HCT116 (cell line): ENCODE measurements around the gene ADAM10.

Source experiments
- CTCF ChIP-seq, 3 experiments: fragments of 200-600 bp in 1 of 3; sonication (generic) in 1 of 3; IDR thresholded peaks in 2 of 3; conservative IDR thresholded peaks in 1 of 3; 2 replicates each; pipeline ENCODE4 v1.5.1; 2012 to 2017; ENCODE audit warnings: low read depth in 2 of 3, low read length in 2 of 3, antibody characterized with exemption in 1 of 3, borderline replicate concordance in 1 of 3, control low read depth in 1 of 3, mild to moderate bottlenecking in 1 of 3, mixed read lengths in 1 of 3, mixed run types in 1 of 3, moderate library complexity in 1 of 3; ENCODE audit not compliant: insufficient read depth in 1 of 3
- POLR2A ChIP-seq: IDR thresholded peaks from 2 replicates; pipeline ENCODE4 v1.7.0; 2011; ENCODE audit warnings: borderline replicate concordance; ENCODE audit not compliant: insufficient read depth, insufficient read length; ENCODE audit errors: extremely low read depth
- POLR2AphosphoS5 ChIP-seq: IDR thresholded peaks from 2 replicates; pipeline ENCODE4 v1.6.1; 2011; ENCODE audit warnings: mild to moderate bottlenecking, low read depth, low read length, moderate library complexity
- SP1 ChIP-seq: IDR thresholded peaks from 2 replicates; pipeline ENCODE4 v1.6.1; 2012; ENCODE audit warnings: low read depth
- SRF ChIP-seq: IDR thresholded peaks from 2 replicates; pipeline ENCODE4 v1.6.1; 2012; ENCODE audit warnings: low read depth
- ZNF274 ChIP-seq: fragments of 200-500 bp; sonication (Bioruptor generic); IDR thresholded peaks from 2 replicates; pipeline ENCODE4 v1.6.1; 2014; ENCODE audit warnings: mild to moderate bottlenecking, low read depth, low read length, inconsistent platforms

- no peak for TF ChIP-seq POLR2A
- no peak for TF ChIP-seq CTCF (IDR thresholded peaks at IDR 0.05 in 2 of 3, conservative IDR thresholded peaks at IDR 0.05 in 1 of 3; ENCODE audit: borderline replicate concordance in 1 of 3, insufficient read depth in 1 of 3, low read depth in 2 of 3, low read length in 2 of 3)
- no peak for TF ChIP-seq SRF
- TF ChIP-seq SP1 = no peak
- TF ChIP-seq POLR2AphosphoS5 = no peak
- TF ChIP-seq ZNF274 = no peak
Measured at GRCh38 chr15:58666957-58667356, 82.5 kb downstream of the ADAM10 start.
